ENCODE data around the gene TMEM72.
A peak's percentile ranks its signal among the peaks of the same experiment; 100 is the strongest.

Gene TMEM72

DNA sequence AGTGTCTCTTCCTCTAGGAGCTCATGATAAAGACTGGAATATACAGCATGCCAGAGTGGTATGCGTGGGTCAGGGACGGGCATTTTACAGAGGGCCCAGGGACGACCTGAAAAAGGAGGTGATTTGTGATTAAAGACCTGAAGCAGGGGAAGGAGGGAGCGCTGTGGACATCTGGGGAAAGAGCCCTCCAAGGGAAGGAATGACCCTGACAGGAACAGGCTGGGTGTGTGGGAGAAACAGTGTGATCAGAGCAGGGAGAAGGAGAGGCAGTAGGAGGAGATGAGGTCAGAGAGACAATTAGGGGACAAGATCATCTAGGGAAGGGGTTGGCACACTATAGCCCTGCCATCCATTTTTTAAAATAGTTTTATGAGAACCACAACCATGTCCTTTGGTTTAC lies 45.1 kb downstream of the TMEM72 start:
- Histone ChIP-seq H3K36me3 (ENCODE audit: control insufficient read depth, insufficient read depth, low read length) (peaks cover 2% of the 10 kb centered on the region), H3K4me1 (ENCODE audit: control insufficient read depth, insufficient read depth, low read length, poor library complexity, severe bottlenecking) (peaks cover 33% of the 10 kb centered on the region), H3K27ac (ENCODE audit: low read depth, low read length, severe bottlenecking) (no peak overlapping the region), H3K9me3 (ENCODE audit: control insufficient read depth, low read length) (peaks cover 4% of the 10 kb centered on the region), H3K4me3 (ENCODE audit: extremely low read depth, insufficient read depth, low read length, poor library complexity, severe bottlenecking) (no peak overlapping the region)
- 89 to 91% methylated on average over 4 of the region's 4 CpGs for WGBS, 2 experiments (ENCODE audit: insufficient coverage in 2 of 2)

DNA sequence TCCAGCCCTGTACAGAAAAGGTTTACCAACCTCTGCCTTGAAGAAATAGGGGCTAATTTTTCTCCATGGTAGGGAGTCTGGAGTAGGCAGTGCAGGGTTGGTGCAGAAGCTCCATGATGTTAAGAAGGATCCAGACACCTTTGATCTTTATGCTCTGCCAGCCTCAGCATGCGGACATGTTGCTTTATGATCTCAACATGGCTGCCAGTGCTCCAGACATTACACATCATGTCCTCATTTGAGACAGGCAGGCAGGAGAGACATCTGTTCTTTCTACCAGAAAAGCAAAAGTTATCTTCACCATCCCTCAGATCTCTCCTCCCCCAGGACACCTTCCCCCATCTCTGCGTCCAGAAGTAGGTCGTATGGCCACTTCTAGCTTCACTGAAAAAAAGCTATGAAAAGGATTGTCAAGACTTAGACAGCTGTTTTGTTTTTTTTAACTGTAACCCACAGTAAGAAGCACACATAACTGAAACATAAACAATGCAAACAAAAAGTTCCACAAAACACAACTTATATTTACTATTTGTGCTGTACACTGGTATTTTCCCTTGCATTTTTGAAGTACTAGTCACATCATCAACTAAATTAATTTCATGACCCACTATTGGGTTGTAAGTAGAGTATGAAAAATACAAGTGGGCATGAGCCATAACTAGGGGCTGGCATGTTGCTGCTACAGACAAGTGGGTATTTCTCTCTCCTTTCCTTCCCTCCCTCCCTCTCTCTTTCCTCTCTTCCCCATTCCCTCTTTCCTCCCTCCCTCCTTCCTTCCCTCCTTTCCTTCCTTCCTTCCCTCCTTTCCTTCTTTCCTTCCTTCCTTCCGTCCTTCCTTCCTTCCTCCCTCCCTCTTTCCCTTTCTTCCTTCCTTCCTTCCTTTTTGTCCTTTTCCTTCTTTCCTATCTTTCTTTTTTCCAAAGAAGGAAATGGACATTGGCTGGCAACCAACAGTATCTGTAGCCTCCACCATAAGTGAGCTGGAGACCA lies 45.9 kb downstream of the TMEM72 start:
- WGBS, 2 experiments (ENCODE audit: insufficient coverage in 2 of 2) = 88 to 96% methylated on average over 3 to 4 of the region's 4 CpGs
- Histone ChIP-seq H3K27ac (ENCODE audit: low read depth, low read length, severe bottlenecking) (no peak overlapping the region), H3K36me3 (ENCODE audit: control insufficient read depth, insufficient read depth, low read length) (peaks cover 2% of the 10 kb centered on the region), H3K9me3 (ENCODE audit: control insufficient read depth, low read length) (peaks cover 4% of the 10 kb centered on the region), H3K4me1 (ENCODE audit: control insufficient read depth, insufficient read depth, low read length, poor library complexity, severe bottlenecking) (peaks cover 28% of the 10 kb centered on the region), H3K4me3 (ENCODE audit: extremely low read depth, insufficient read depth, low read length, poor library complexity, severe bottlenecking) (no peak overlapping the region)

DNA sequence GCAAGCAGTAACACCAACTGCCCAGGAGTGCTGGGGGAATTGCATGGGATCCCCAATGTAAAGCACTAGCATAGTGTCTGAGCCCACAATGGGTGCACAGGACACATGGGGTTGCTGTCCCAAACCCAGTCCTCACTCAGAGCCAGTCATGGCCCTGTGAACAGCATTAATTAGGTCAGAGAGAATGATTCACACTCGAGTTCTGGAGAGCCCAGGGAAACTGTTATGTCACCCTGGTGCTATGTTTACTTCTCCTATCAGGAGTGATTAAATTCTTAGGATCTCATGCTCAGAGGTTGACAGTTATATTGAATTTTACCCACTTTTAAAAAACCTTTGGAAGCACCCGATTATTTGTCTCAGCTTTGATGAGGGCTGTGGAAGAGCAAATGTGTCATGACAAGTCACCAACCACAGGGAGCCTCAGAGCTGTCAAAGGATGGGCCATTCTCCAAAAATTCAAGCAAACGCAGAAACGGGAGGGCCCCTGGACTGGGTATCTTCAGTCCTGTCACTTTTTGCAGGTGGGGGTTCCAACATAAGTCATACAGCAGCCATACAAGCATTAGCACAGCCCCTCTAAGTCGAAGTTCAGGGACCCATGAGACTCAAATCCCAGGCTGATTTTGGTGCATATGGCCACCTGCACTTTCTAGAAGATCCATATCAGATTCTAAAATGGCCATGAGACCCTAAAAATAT lies 47.2 kb downstream of the TMEM72 start:
- WGBS, 2 experiments (ENCODE audit: insufficient coverage in 2 of 2) = 59 to 74% methylated on average over 4 of the region's 5 CpGs
- Histone ChIP-seq H3K4me1 (ENCODE audit: control insufficient read depth, insufficient read depth, low read length, poor library complexity, severe bottlenecking) (peaks cover 18% of the 10 kb centered on the region), H3K36me3 (ENCODE audit: control insufficient read depth, insufficient read depth, low read length) (peaks cover 2% of the 10 kb centered on the region), H3K4me3 (ENCODE audit: extremely low read depth, insufficient read depth, low read length, poor library complexity, severe bottlenecking) (peak overlapping the region; percentile 61), H3K27ac (ENCODE audit: low read depth, low read length, severe bottlenecking) (peak overlapping the region; percentile 93), H3K9me3 (ENCODE audit: control insufficient read depth, low read length) (peaks cover 4% of the 10 kb centered on the region)

DNA sequence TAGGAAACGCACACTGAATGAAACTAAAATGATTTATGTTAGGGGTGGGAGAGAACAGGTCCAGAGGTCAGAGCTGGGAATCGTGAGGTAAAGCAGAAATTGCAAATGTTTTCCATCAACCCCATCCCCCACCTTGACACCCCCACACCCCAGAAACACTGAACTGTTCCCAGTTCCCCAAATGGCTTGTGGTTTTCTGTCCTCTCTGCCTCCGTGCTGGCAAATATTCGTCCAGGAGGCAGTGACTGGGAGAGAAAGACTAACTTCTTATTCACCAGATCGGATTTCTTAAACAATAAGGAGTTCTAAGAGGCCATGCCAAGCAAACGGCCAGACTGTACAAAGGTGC lies 47.7 kb downstream of the TMEM72 start:
- H3K4me1 ChIP-seq (ENCODE audit: control insufficient read depth, insufficient read depth, low read length, poor library complexity, severe bottlenecking) = peaks cover 18% of the 10 kb centered on the region
- 7% methylated on average over 3 to 4 of the region's 6 CpGs for WGBS, 2 experiments (ENCODE audit: insufficient coverage in 2 of 2)

DNA sequence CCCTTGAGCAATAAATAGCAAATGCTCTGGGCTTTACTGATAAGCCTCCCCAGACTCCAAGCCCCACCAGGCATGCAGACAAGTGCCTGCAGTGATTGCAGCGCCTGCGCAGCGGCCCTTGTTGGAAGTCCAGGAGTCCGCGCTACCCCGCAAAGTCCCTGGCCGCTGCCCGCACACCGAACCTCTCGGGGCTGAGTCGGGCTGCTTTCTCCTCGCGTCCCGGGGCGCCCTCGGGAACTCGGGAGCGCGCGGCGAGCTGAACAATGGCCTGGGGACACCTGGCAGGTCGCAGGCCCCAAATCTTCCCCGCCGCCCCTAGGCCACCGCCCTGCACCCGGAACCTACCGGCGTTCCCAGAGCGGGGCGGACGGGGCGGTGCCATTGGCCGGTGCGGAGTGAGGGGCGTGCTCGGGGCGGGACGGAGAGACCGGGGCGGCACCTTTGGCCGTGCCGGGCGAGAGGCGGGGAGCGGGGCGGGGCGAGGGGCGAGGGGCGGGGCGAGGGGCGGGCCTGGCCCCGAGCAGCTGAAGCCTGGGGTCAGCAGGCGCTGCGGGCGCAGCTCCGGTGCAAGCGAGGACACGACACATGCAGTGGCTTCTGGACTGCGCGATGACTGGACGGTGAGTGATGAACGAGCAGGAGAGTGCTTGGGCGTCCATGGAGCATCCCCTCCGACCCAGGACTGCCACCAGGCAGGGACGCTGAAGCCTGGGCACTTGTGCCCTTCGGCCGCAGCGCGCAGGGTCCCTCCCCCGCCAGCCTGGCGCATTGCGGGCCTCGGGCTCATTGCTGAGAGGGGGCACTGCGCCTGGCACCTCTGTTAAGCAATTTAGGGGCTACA lies 48.3 kb downstream of the TMEM72 start, which contains the start of gene RASSF4:
Gene RASSF4 (plus strand): TSS at position 556 of the 841 bp plus-strand sequence. CDS start 10,401 bp downstream, outside the sequence.
- 2% methylated on average over 42 to 44 of the region's 74 CpGs for WGBS, 2 experiments (ENCODE audit: insufficient coverage in 2 of 2)
- H3K36me3 ChIP-seq (ENCODE audit: control insufficient read depth, insufficient read depth, low read length) = peaks cover 2% of the 10 kb centered on the region
- peak within 1 kb of the TSS; percentile 61 for H3K4me3 ChIP-seq (ENCODE audit: extremely low read depth, insufficient read depth, low read length, poor library complexity, severe bottlenecking)
- H3K27ac ChIP-seq (ENCODE audit: low read depth, low read length, severe bottlenecking) = peak within 1 kb of the TSS; percentile 93
- H3K4me1 ChIP-seq (ENCODE audit: control insufficient read depth, insufficient read depth, low read length, poor library complexity, severe bottlenecking) = peaks cover 24% of the 10 kb centered on the region
- H3K9me3 ChIP-seq (ENCODE audit: control insufficient read depth, low read length) = peaks cover 4% of the 10 kb centered on the region

More for the DNA sequence above, 47.7 kb downstream of the TMEM72 start:
- H3K27ac ChIP-seq (ENCODE audit: low read depth, low read length, severe bottlenecking) = peak overlapping the region; percentile 93
- peaks cover 4% of the 10 kb centered on the region for H3K9me3 ChIP-seq (ENCODE audit: control insufficient read depth, low read length)
- H3K36me3 ChIP-seq (ENCODE audit: control insufficient read depth, insufficient read depth, low read length) = peaks cover 2% of the 10 kb centered on the region
- peak overlapping the region; percentile 61 for H3K4me3 ChIP-seq (ENCODE audit: extremely low read depth, insufficient read depth, low read length, poor library complexity, severe bottlenecking)

DNA sequence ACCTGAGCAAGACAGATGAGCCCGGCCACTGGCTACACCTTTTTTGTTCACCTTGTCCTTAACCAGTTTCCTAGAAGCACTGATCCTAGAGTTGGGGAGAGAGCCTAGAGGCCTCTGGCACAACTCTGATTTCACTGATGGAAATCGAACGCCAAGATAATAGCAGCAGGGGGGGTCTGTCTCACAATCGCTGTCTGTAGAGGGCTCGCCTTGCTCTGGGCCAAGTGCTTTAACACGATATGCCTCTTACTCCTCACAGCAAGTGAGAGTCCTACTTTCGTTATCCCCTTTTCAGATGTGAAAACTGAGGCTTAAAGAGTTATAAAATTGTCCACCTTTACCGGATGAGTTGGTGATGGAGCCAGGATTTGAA lies 48.9 kb downstream of the TMEM72 start:
- 34 to 46% methylated on average over 5 of the region's 8 CpGs for WGBS, 2 experiments (ENCODE audit: insufficient coverage in 2 of 2)
- Histone ChIP-seq H3K27ac (ENCODE audit: low read depth, low read length, severe bottlenecking) (peak overlapping the region; percentile 64), H3K4me1 (ENCODE audit: control insufficient read depth, insufficient read depth, low read length, poor library complexity, severe bottlenecking) (peaks cover 30% of the 10 kb centered on the region)

DNA sequence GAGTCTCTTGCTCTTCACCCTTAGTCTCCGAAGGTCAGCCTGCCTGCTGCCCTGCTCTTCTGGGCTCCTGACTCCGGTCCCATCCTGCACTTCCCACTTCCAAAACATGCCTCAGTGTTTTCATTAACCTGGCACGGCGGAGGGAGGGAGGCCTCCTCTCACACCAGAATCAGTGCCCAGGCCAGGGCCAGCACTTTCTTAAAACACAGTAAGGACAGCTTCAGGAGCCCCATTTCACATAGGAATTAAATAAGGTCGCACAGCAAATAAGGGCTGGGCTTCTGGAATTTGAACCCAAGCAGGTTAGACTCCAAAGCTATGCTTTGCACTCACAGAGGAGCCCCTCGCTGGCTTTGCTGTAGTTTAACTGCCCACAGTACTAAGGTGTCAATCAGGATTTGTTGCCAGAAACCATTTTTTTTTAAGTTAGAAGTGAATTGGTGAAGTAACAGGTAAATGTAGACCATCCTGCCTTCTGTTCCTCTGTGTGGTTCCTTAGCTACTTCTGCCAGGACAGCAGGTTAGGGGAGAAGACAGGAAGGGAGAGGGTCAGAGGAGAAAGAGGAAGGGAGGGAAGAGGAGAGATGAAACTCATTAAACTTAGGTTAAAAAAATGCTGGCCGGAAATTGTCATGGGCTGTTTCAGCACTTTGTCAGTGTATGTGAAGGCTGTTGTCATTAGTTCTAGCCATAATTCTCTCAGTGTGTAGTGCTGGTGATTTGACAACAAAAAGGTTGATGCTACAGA lies 49.5 kb downstream of the TMEM72 start:
- H3K27ac ChIP-seq (ENCODE audit: low read depth, low read length, severe bottlenecking) = no peak overlapping the region
- 80 to 85% methylated on average over 4 to 7 of the region's 7 CpGs for WGBS, 2 experiments (ENCODE audit: insufficient coverage in 2 of 2)
- H3K4me1 ChIP-seq (ENCODE audit: control insufficient read depth, insufficient read depth, low read length, poor library complexity, severe bottlenecking) = peaks cover 35% of the 10 kb centered on the region
- peak overlapping the region; percentile 61 for H3K4me3 ChIP-seq (ENCODE audit: extremely low read depth, insufficient read depth, low read length, poor library complexity, severe bottlenecking)
- peaks cover under 1% of the 10 kb centered on the region for H3K36me3 ChIP-seq (ENCODE audit: control insufficient read depth, insufficient read depth, low read length)
- peaks cover 4% of the 10 kb centered on the region for H3K9me3 ChIP-seq (ENCODE audit: control insufficient read depth, low read length)

More for the DNA sequence above, 48.9 kb downstream of the TMEM72 start:
- Histone ChIP-seq H3K9me3 (ENCODE audit: control insufficient read depth, low read length) (peaks cover 4% of the 10 kb centered on the region), H3K4me3 (ENCODE audit: extremely low read depth, insufficient read depth, low read length, poor library complexity, severe bottlenecking) (peak overlapping the region; percentile 61), H3K36me3 (ENCODE audit: control insufficient read depth, insufficient read depth, low read length) (peaks cover 2% of the 10 kb centered on the region)

DNA sequence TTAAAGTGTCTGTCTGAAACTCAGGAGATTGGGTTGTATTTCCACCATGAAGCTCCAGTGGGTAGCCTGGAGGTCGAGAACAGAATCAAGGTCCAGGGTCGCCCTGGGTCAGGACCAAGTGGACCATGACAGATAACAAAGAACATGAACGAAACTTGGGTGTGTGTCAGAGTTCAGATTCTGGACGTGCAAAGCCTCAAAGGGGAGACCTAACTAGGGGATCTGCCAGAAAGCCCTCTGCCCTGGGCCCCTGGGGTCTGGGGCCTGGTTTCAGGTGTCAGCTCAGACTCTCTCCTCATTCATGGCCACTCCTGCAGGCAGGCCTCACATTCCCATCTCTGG lies 50.1 kb downstream of the TMEM72 start:
- Histone ChIP-seq H3K4me1 (ENCODE audit: control insufficient read depth, insufficient read depth, low read length, poor library complexity, severe bottlenecking) (peaks cover 41% of the 10 kb centered on the region), H3K36me3 (ENCODE audit: control insufficient read depth, insufficient read depth, low read length) (no peaks in the 10 kb centered on the region), H3K4me3 (ENCODE audit: extremely low read depth, insufficient read depth, low read length, poor library complexity, severe bottlenecking) (no peak overlapping the region), H3K27ac (ENCODE audit: low read depth, low read length, severe bottlenecking) (no peak overlapping the region), H3K9me3 (ENCODE audit: control insufficient read depth, low read length) (peaks cover 4% of the 10 kb centered on the region)
- 68 to 80% methylated on average over 4 of the region's 4 CpGs for WGBS, 2 experiments (ENCODE audit: insufficient coverage in 2 of 2)

DNA sequence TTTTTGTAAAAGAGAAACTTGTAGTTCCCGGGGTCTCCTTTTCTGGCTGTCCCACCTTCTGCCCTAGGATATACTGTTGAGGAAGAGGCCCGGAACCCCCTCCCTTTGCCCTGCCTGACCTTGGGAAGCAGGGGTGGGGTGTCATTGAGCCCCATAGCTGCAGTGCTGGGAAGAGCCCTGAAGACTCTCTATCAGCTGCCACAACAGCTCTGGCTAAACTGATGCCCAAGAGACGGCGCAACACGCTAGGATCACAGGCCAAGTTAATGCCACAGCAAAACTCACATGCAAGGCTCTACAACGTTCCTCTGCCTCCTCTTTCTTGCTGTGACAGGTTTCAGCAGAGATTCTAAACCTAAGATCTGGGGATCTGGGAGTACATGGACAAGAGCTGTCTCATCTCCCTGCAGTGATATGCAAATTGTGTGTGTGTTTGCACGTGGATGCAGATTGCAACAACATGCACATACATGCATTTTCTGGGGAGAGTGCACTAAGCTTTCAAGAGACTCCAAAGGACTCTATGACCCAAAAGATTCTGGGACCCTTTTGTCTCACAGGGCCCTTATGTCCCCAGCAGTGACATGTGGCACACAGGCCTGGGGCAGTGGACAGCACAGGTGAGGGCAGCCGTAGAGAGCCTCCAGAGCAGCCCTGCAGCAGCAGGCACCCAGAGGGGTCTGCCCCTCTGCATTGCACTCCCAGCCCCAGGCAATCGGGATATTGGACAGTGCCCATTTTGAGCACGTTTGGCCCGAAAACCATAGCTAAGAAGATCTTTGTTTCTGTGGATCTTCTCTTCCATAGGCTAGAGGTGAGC lies 51.0 kb downstream of the TMEM72 start:
- H3K36me3 ChIP-seq (ENCODE audit: control insufficient read depth, insufficient read depth, low read length) = no peaks in the 10 kb centered on the region
- 87 to 91% methylated on average over 9 of the region's 11 CpGs for WGBS, 2 experiments (ENCODE audit: insufficient coverage in 2 of 2)
- H3K4me1 ChIP-seq (ENCODE audit: control insufficient read depth, insufficient read depth, low read length, poor library complexity, severe bottlenecking) = peaks cover 50% of the 10 kb centered on the region
- no peak overlapping the region for H3K4me3 ChIP-seq (ENCODE audit: extremely low read depth, insufficient read depth, low read length, poor library complexity, severe bottlenecking)
- H3K9me3 ChIP-seq (ENCODE audit: control insufficient read depth, low read length) = no peaks in the 10 kb centered on the region
- no peak overlapping the region for H3K27ac ChIP-seq (ENCODE audit: low read depth, low read length, severe bottlenecking)

Measured in mesodermal cell (in vitro differentiated cells).